ENCODE results near the gene OR2AK2. TPM values are rescaled to one million over a fixed set of nuclear protein-coding genes. Genes with fewer than 3 reads are reported as not detected.

OR2AK2 gene
- total RNA-seq, 8 experiments from 2014 or later, result 1.00 to 1.5 (median 1.1) TPM; not detected in 5

GRCh38 chr1:247966532-247967204 is 1.6 kb downstream of the OR2AK2 start:
- in situ Hi-C loops (cut with MboI; ENCODE audit: low pct_unique_long_range_greater_than_20kb in 2 of 9, low sequenced_read_pairs in 9 of 9, unreplicated experiment in 9 of 9), result no loop called here
- no peak overlapping the region for H3K27ac ChIP-seq
- H3K4me3 ChIP-seq, result no peak overlapping the region
- 40 to 100% (median 57%) methylated on average over 1 to 5 of the region's 5 CpGs for WGBS, 10 experiments
- ATAC-seq (replicated peaks in 6 of 8), result no peak
- H3K4me1 ChIP-seq (replicated peaks in 1 of 2), result no peaks in the 10 kb centered on the region

DNA sequence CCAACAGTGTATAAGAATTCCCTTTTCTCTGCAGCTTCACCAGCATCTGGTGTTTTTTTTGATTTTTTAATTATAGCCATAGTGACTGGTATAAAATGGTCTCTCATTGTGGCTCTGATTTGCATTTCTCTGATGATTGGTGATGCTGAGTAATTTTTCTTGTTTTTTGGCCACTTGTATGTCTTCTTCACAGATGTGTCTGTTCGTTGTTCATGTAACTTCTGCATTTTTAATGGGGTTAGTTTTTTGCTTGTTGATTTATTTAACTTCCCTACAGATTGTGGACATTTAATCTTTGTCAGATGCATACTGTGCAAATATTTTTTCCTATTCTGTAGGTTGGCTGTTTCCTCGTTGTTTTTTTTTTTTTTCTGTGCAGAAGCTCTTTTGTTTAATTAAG is 28.0 kb downstream of the OR2AK2 start:
- in situ Hi-C loops (cut with MboI; ENCODE audit: low pct_unique_long_range_greater_than_20kb in 2 of 9, low sequenced_read_pairs in 9 of 9, unreplicated experiment in 9 of 9), result no loop called here
- Histone ChIP-seq H3K4me1 (replicated peaks in 1 of 2) (no peaks in the 10 kb centered on the region), H3K27ac (no peak overlapping the region), H3K4me3 (no peak overlapping the region)
- no peak for ATAC-seq (replicated peaks in 6 of 8)
- 0 to 41% (median 28%) methylated on average over 1 to 2 of the region's 2 CpGs; no CpG with 5 or more reads in 1 of the 10 experiments for WGBS, 10 experiments

DNA sequence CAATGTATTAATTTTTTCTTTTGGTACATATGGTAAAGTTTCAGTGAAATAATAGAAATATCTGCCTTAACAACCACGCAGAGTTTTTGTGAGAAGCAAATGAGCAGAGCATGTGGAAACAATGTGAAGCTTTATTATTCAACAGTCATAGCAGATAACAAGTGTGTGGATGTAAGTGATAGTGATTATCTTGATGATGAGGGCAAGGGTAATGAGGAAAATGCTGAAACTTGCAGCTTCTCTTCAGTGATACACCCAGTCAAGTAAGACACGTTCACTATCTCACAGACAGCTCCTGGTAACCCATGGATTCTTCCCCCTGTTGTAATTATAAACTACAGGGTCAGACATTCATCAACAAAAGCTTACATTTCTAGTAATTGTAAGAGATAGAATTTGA is 33.8 kb downstream of the OR2AK2 start:
- Histone ChIP-seq H3K4me1 (replicated peaks in 1 of 2) (no peaks in the 10 kb centered on the region), H3K4me3 (no peak overlapping the region), H3K27ac (no peak overlapping the region)
- in situ Hi-C loops (cut with MboI; ENCODE audit: low pct_unique_long_range_greater_than_20kb in 2 of 9, low sequenced_read_pairs in 9 of 9, unreplicated experiment in 9 of 9), result no loop called here
- ATAC-seq (replicated peaks in 6 of 8), result no peak
- WGBS, 10 experiments, result 0 to 55% (median 17%) methylated on average over 1 to 2 of the region's 2 CpGs; no CpG with 5 or more reads in 1 of the 10 experiments

- ATAC-seq (replicated peaks in 6 of 8), result no peak
- H3K27ac ChIP-seq, result no peak overlapping the region
- in situ Hi-C loops (cut with MboI; ENCODE audit: low pct_unique_long_range_greater_than_20kb in 2 of 9, low sequenced_read_pairs in 9 of 9, unreplicated experiment in 9 of 9), result no loop called here
- no peaks in the 10 kb centered on the region for H3K4me1 ChIP-seq (replicated peaks in 1 of 2)
- no peak overlapping the region for H3K4me3 ChIP-seq
- WGBS, 10 experiments, result 0 to 90% (median 63%) methylated on average over 1 of the region's 1 CpG; no CpG with 5 or more reads in 1 of the 10 experiments
Measured at GRCh38 chr1:248000169-248000568, 35.1 kb downstream of the OR2AK2 start.

- WGBS, 10 experiments, result 0 to 42% (median 20%) methylated on average over 1 of the region's 1 CpG; no CpG with 5 or more reads in 1 of the 10 experiments
- Histone ChIP-seq H3K4me1 (replicated peaks in 1 of 2) (no peaks in the 10 kb centered on the region), H3K4me3 (no peak overlapping the region), H3K27ac (no peak overlapping the region)
- ATAC-seq (replicated peaks in 6 of 8), result no peak
- in situ Hi-C loops (cut with MboI; ENCODE audit: low pct_unique_long_range_greater_than_20kb in 2 of 9, low sequenced_read_pairs in 9 of 9, unreplicated experiment in 9 of 9), result no loop called here
Measured at GRCh38 chr1:248007778-248008177, 42.7 kb downstream of the OR2AK2 start.

GRCh38 chr1:248009681-248010080 is 44.6 kb downstream of the OR2AK2 start:
- Histone ChIP-seq H3K4me3 (no peak overlapping the region), H3K4me1 (replicated peaks in 1 of 2) (no peaks in the 10 kb centered on the region), H3K27ac (no peak overlapping the region)
- WGBS, 10 experiments, result 14 to 80% (median 56%) methylated on average over 1 to 3 of the region's 3 CpGs
- ATAC-seq (replicated peaks in 6 of 8), result no peak
- in situ Hi-C loops (cut with MboI; ENCODE audit: low pct_unique_long_range_greater_than_20kb in 2 of 9, low sequenced_read_pairs in 9 of 9, unreplicated experiment in 9 of 9), result no loop called here

GRCh38 chr1:248013229-248013710 is 48.2 kb downstream of the OR2AK2 start, which contains the start of gene OR2L5:
TSS of gene OR2L5 (plus strand) at chr1:248013660. CDS start at chr1:248021948, 8,288 bp downstream.
- no peak within 1 kb of the TSS for H3K4me3 ChIP-seq
- no peak within 1 kb of the TSS for H3K27ac ChIP-seq
- in situ Hi-C loops (cut with MboI; ENCODE audit: low pct_unique_long_range_greater_than_20kb in 2 of 9, low sequenced_read_pairs in 9 of 9, unreplicated experiment in 9 of 9), result no loop called here
- no peaks in the 10 kb centered on the region for H3K4me1 ChIP-seq (replicated peaks in 1 of 2)
- 0 to 85% (median 73%) methylated on average over 1 to 2 of the region's 2 CpGs; no CpG with 5 or more reads in 1 of the 10 experiments for WGBS, 10 experiments
- no peak for ATAC-seq (replicated peaks in 6 of 8)

- H3K4me3 ChIP-seq, result no peak overlapping the region
- H3K27ac ChIP-seq, result no peak overlapping the region
- WGBS, 10 experiments, result 0 to 61% (median 20%) methylated on average over 1 of the region's 1 CpG; no CpG with 5 or more reads in 3 of the 10 experiments
- ATAC-seq (replicated peaks in 6 of 8), result peak in 1 of 8 experiments; percentile 71
- in situ Hi-C loops (cut with MboI; ENCODE audit: low pct_unique_long_range_greater_than_20kb in 2 of 9, low sequenced_read_pairs in 9 of 9, unreplicated experiment in 9 of 9), result no loop called here
- H3K4me1 ChIP-seq (replicated peaks in 1 of 2), result no peaks in the 10 kb centered on the region
Measured at GRCh38 chr1:248015803-248016202, 50.8 kb downstream of the OR2AK2 start.

Other genes starting within 250 kb of the OR2AK2 start
- gene OR6F1, start 248.6 kb upstream of the OR2AK2 start, total RNA-seq, result under 1 TPM in 3 of 8 experiments, not detected in 5; 0.09 to 0.31 (median 0.28) TPM
- gene OR14K1, start 226.6 kb upstream of the OR2AK2 start, total RNA-seq, result not detected
- not detected for gene OR14A2, start 217.1 kb upstream of the OR2AK2 start, total RNA-seq
- gene OR1C1, start 204.7 kb upstream of the OR2AK2 start, total RNA-seq, result 1 to 10 TPM in 1 of 8 experiments, under 1 TPM in 5, not detected in 2; 0.07 to 1.3 (median 0.20) TPM
- not detected for gene OR14A16, start 141.1 kb upstream of the OR2AK2 start, total RNA-seq
- gene OR11L1, start 123.3 kb upstream of the OR2AK2 start, total RNA-seq, result 1 to 10 TPM in 1 of 8 experiments, under 1 TPM in 1, not detected in 6; 0.25 to 1.1 TPM
- 1 to 10 TPM in 2 of 8 experiments, under 1 TPM in 5, not detected in 1; 0.27 to 4.7 (median 0.52) TPM for gene TRIM58, start 108.0 kb upstream of the OR2AK2 start, total RNA-seq
- gene OR2W3, start 69.6 kb upstream of the OR2AK2 start, total RNA-seq, result 1 to 10 TPM in 1 of 8 experiments, under 1 TPM in 7; 0.33 to 1.0 (median 0.51) TPM
- under 1 TPM in 1 of 8 experiments, not detected in 7; 0.47 TPM for gene OR2T8, start 45.0 kb upstream of the OR2AK2 start, total RNA-seq
- under 1 TPM in 2 of 8 experiments, not detected in 6; 0.21 to 0.24 TPM for gene OR2AJ1, start 40.3 kb upstream of the OR2AK2 start, total RNA-seq
- gene OR2L8, start 16.4 kb upstream of the OR2AK2 start, total RNA-seq, result 1 to 10 TPM in 2 of 8 experiments, under 1 TPM in 2, not detected in 4; 0.36 to 1.9 (median 0.80) TPM
- gene OR2L5, start 48.4 kb downstream of the OR2AK2 start, total RNA-seq, result 1 to 10 TPM in 1 of 8 experiments, under 1 TPM in 3, not detected in 4; 0.08 to 1.0 (median 0.26) TPM
- gene OR2L2, start 64.8 kb downstream of the OR2AK2 start, total RNA-seq, result under 1 TPM in 7 of 8 experiments, not detected in 1; 0.08 to 0.70 (median 0.29) TPM
- under 1 TPM in 6 of 8 experiments, not detected in 2; 0.13 to 0.63 (median 0.21) TPM for gene OR2L3, start 81.6 kb downstream of the OR2AK2 start, total RNA-seq
- under 1 TPM in 6 of 8 experiments, not detected in 2; 0.05 to 0.77 (median 0.30) TPM for gene OR2L13, start 130.0 kb downstream of the OR2AK2 start, total RNA-seq
- gene OR2M5, start 179.9 kb downstream of the OR2AK2 start, total RNA-seq, result 1 to 10 TPM in 1 of 8 experiments, under 1 TPM in 3, not detected in 4; 0.21 to 1.0 (median 0.45) TPM
- under 1 TPM in 2 of 8 experiments, not detected in 6; 0.59 to 0.85 TPM for gene OR2M2, start 209.6 kb downstream of the OR2AK2 start, total RNA-seq
- gene OR2M3, start 232.0 kb downstream of the OR2AK2 start, total RNA-seq, result under 1 TPM in 6 of 8 experiments, not detected in 2; 0.08 to 0.87 (median 0.41) TPM